ENCODE data around the gene SH3PXD2A.

- TF ChIP-seq CTCF (IDR thresholded peaks at IDR 0.05) (no peak), POLR2A (IDR thresholded peaks at IDR 0.05) (no peak), POLR2AphosphoS5 (IDR thresholded peaks at IDR 0.05) (no peak), EP300 (IDR thresholded peaks at IDR 0.05; ENCODE audit: low read depth) (no peak)
These were observed 147.3 kb downstream of the SH3PXD2A start for GRCh38 chr10:103707956-103708626.
